GM12873 (cell line): ENCODE results near the gene ELMOD3.

Source experiments
- CTCF ChIP-seq: IDR thresholded peaks from 2 replicates; pipeline ENCODE4 v1.5.1; 2012; ENCODE audit warnings: low read depth, mild to moderate bottlenecking, moderate library complexity, low read length, control low read depth; ENCODE audit not compliant: insufficient read depth; ENCODE audit errors: missing control alignments

The ELMOD3 gene

GRCh38 chr2:85354286-85355072 is at the start of gene ELMOD3, which contains the start of gene RETSAT:
Gene ELMOD3, plus strand, starts transcription at chr2:85354769. Its CDS starts 2,430 bp downstream, at chr2:85357199.
Gene RETSAT, minus strand, starts transcription at chr2:85354528. Its CDS starts 21 bp downstream, at chr2:85354507.
- no peak for TF ChIP-seq CTCF

- no peak for TF ChIP-seq CTCF
Measured at GRCh38 chr2:85307527-85307897, 47.1 kb upstream of the ELMOD3 start.

GRCh38 chr2:85308201-85308600 is 46.4 kb upstream of the ELMOD3 start:
- TF ChIP-seq CTCF, result no peak

GRCh38 chr2:85308896-85309555 is 45.5 kb upstream of the ELMOD3 start:
- TF ChIP-seq CTCF, result no peak

- no peak for TF ChIP-seq CTCF
Measured at GRCh38 chr2:85309699-85310321, 44.8 kb upstream of the ELMOD3 start.

GRCh38 chr2:85310330-85310729 is 44.2 kb upstream of the ELMOD3 start:
- TF ChIP-seq CTCF, result no peak

- TF ChIP-seq CTCF, result no peak
Measured at GRCh38 chr2:85312404-85312803, 42.2 kb upstream of the ELMOD3 start.
